Measurements from ENCODE around the gene ELMO1.

Gene ELMO1

DNA sequence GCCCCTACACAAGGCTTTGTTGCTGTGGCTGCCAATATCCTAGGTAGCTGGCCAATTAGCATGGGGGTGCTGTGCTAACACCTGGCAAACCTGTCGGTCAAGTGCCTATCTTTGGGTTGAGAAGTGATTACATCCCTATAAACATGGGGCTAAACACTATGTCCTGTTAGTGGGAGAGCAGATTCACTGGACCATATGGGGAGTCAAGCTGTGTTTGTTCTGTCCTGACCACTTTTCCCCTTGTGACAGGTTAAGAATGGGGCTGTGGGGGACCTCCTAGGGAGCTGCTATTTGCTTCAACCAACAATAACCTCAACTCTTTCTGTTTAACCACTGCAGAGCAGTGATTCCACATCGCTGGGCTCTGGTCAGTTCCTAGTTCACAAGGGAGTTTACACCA, 572.9 kb downstream of the ELMO1 start:
- FAIRE-seq (no peak), DNase-seq (ENCODE audit: insufficient read length, low spot score) (no peak)
- TF ChIP-seq, protein P1, sequence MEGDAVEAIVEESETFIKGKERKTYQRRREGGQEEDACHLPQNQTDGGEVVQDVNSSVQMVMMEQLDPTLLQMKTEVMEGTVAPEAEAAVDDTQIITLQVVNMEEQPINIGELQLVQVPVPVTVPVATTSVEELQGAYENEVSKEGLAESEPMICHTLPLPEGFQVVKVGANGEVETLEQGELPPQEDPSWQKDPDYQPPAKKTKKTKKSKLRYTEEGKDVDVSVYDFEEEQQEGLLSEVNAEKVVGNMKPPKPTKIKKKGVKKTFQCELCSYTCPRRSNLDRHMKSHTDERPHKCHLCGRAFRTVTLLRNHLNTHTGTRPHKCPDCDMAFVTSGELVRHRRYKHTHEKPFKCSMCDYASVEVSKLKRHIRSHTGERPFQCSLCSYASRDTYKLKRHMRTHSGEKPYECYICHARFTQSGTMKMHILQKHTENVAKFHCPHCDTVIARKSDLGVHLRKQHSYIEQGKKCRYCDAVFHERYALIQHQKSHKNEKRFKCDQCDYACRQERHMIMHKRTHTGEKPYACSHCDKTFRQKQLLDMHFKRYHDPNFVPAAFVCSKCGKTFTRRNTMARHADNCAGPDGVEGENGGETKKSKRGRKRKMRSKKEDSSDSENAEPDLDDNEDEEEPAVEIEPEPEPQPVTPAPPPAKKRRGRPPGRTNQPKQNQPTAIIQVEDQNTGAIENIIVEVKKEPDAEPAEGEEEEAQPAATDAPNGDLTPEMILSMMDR (IDR thresholded peaks at IDR 0.05; ENCODE audit: insufficient read depth, missing control alignments) = no peak

DNA sequence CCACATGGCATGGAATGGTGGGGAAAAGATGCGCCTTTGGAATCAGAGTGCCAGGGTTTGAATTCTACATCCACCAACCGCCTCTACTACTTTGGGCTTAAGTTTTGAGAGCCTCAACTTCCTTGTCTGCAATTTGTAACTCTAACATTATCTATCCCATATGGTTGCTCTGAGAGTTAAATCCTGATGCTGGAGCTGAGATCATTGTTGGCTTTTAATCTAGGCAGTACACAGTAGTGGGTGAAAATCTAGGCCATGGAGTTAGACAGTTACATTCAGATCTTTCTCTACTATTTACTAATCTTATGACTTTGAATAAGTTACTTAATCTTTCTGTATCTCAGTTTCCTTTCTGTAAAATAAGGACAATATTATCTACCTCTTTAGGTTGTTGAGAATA, 574.6 kb downstream of the ELMO1 start:
- no peak for DNase-seq (ENCODE audit: insufficient read length, low spot score)
- TF ChIP-seq, protein P1 (IDR thresholded peaks at IDR 0.05; ENCODE audit: insufficient read depth, missing control alignments) = no peak
- no peak for FAIRE-seq

DNA sequence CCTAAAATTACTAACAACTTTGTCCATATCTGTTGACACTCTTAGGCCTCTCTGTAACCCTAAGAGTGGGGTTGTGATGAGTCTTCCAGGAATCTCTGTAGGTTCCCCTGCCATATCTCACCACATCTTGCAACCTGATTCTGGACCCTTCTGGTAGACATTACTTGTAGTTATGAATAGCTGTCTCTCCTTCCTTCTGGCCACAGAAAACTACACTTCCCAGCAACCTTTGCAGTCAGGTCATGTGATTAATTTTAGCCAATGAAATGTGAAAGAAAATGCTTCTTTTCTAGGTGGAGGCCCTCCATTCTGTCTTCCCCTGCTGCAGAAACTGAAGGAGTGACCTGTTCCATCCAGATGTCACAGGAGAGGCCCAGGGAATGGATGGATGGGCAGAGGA, 576.8 kb downstream of the ELMO1 start:
- FAIRE-seq (no peak), DNase-seq (ENCODE audit: insufficient read length, low spot score) (no peak)
- TF ChIP-seq, protein P1 (IDR thresholded peaks at IDR 0.05; ENCODE audit: insufficient read depth, missing control alignments) = no peak

DNA sequence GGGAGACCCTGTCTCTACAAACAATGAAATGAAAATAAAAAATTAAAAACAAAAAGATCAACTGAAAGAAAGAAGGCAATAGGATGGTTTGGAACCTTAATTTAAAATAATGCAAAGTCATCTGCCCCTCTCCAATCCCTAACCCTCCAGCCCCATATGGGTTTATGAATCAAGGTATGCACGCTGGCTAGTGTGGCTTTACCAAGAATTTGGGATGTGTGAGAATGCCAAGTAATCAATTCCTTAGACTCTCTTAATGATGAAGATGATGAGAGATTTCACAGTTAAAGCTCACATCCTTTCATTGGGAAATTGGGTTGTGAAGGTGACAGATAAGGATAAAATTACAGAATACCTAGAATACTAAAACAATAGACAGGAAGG, 577.3 kb downstream of the ELMO1 start:
- no peak for DNase-seq (ENCODE audit: insufficient read length, low spot score)
- FAIRE-seq = no peak
- TF ChIP-seq, protein P1 (IDR thresholded peaks at IDR 0.05; ENCODE audit: insufficient read depth, missing control alignments) = no peak

DNA sequence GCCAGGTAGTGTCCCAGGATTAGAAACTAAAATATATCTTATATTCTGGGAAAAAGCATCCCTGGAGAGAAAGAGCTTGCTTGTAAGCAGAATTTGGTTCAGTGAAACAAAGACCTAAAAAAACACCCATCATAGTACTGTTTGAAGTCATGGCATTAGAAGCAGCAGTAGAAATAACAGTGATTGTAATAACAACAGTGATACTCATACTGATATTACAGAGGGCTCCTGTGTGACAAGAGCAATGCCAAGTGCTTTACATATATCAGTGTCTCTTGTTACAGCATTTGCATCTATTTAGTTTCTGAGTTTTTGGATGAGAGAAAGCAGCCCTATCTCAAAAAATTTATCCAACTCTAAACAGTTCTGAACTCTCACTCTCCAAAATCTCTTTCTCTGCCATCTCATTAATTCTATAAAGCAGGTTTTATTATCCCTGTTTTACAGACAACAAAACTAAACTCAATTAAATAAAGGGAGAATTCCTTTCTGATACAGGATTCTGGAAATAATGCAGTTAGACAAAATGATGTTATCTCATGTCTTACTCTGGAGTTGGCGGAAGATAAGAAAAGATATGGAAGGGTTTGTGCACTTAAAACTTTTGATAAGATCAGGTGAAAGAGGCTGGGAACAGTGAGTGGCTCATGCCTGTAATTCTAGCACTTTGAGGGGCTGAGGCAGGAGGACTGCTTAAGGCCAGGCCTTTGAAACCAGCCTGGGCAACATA, 577.9 kb downstream of the ELMO1 start:
- TF ChIP-seq, protein P1 (IDR thresholded peaks at IDR 0.05; ENCODE audit: insufficient read depth, missing control alignments) = no peak
- no peak for FAIRE-seq
- no peak for DNase-seq (ENCODE audit: insufficient read length, low spot score)

DNA sequence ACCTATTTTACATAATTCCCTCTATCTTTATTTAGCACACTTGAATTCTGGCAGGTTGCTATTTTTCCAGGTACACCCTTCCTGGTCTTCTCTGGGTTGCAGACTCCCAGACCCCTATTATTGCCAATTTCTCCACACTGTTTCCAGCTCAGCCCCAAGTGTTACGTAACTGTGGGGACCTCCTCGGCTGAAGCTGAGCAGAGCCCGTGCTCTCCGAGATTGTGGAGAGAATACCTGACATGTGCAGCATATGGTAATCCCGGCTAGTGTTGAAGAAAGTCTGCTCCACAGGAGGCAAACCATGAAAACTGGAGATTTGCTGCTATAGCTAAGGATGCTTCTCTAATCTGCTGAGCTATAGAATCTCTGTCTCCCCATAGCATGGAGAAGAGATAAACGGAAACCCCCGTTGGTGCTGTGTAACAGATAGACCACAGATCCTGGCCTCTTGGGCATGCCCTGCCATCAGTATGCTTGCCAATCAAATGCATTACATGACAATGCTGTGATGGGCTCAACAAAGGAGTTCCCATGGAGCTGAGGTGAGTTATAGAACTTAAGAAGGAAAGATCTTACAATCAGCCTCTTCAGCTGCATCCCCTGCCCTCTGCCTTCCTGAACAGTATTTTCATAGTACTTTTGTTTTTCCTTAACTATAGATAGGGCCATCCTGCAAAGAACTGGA, 579.8 kb downstream of the ELMO1 start:
- FAIRE-seq (no peak), DNase-seq (ENCODE audit: insufficient read length, low spot score) (no peak)
- TF ChIP-seq, protein P1 (IDR thresholded peaks at IDR 0.05; ENCODE audit: insufficient read depth, missing control alignments) = no peak

DNA sequence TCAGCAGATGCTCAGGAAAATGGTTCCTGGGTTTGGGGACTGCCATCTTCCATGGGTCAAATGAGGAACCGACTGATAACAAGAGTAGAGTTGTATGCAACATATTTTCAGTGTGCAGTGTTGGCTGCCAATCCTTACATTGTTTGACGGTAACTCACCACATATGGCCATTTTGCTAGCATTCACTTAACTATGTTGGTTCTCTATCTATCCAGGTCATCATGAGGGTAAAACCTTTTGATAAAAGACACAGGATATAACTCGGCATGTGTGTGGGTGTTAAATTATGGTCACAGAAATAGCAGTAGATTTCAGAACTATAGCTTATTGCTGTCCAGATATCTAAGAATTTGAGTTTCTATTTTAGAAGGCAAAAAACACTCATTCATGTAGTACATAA, 583.6 kb downstream of the ELMO1 start:
- DNase-seq (ENCODE audit: insufficient read length, low spot score) (no peak), FAIRE-seq (no peak)
- TF ChIP-seq, protein P1 (IDR thresholded peaks at IDR 0.05; ENCODE audit: insufficient read depth, missing control alignments) = no peak
